Thyroid gland (tissue), 4 donors: Measurements from ENCODE around the gene ACTA2.

Experiments
- CTCF ChIP-seq, 6 experiments: fragments of 200-600 bp in 3 of 6; fragments of 450-650 bp in 3 of 6; sonication (generic) in 3 of 6; IDR thresholded peaks; one replicate each; pipeline ENCODE4 v1.5.1; 2016 to 2019; ENCODE audit warnings: antibody characterized with exemption in 6 of 6, mild to moderate bottlenecking in 2 of 6, inconsistent platforms in 1 of 6, moderate library complexity in 1 of 6
- POLR2A ChIP-seq, 2 donors: fragments of 450-650 bp; IDR thresholded peaks; one replicate each; pipeline ENCODE4 v1.6.1; 2017; ENCODE audit warnings: antibody characterized with exemption in 2 of 2, mild to moderate bottlenecking in 2 of 2, moderate library complexity in 1 of 2

- TF ChIP-seq CTCF (IDR thresholded peaks at IDR 0.05) (no peak), POLR2A (IDR thresholded peaks at IDR 0.05) (no peak)
These were observed 33.5 kb downstream of the ACTA2 start for GRCh38 chr10:88919041-88919440.
